HFF-Myc (cell line): ENCODE results near the gene ANKRD13D.

Experiments
- DNase-seq: peaks from one replicate; pipeline ENCODE4 v3.0.0-alpha.2; 2011; ENCODE audit warnings: low read depth; ENCODE audit errors: extremely low read depth
- H3K4me3 ChIP-seq: replicated peaks from 2 replicates; pipeline ENCODE4 v1.5.1; 2011; ENCODE audit warnings: low read depth, mild to moderate bottlenecking, control low read depth, low read length
- CTCF ChIP-seq: IDR thresholded peaks from 2 replicates; pipeline ENCODE4 v1.5.1; 2012; ENCODE audit warnings: mild to moderate bottlenecking, low read depth, low read length, control low read depth; ENCODE audit errors: missing control alignments

The ANKRD13D gene

GRCh38 chr11:67278939-67279588 is 10.0 kb upstream of the ANKRD13D start:
- no peak for DNase-seq
- no peak for TF ChIP-seq CTCF
- H3K4me3 ChIP-seq = no peak overlapping the region

- TF ChIP-seq CTCF = no peak
- H3K4me3 ChIP-seq = no peak overlapping the region
- no peak for DNase-seq
Observed at GRCh38 chr11:67279589-67280340, 9.3 kb upstream of the ANKRD13D start.

GRCh38 chr11:67280341-67280787 is 8.7 kb upstream of the ANKRD13D start:
- H3K4me3 ChIP-seq = no peak overlapping the region
- DNase-seq = no peak
- TF ChIP-seq CTCF = no peak

GRCh38 chr11:67280788-67281551 is 8.1 kb upstream of the ANKRD13D start:
- no peak overlapping the region for H3K4me3 ChIP-seq
- TF ChIP-seq CTCF = no peak
- DNase-seq = no peak

GRCh38 chr11:67281552-67282150 is 7.5 kb upstream of the ANKRD13D start:
- no peak for TF ChIP-seq CTCF
- no peak overlapping the region for H3K4me3 ChIP-seq
- no peak for DNase-seq

GRCh38 chr11:67282155-67282875 is 6.8 kb upstream of the ANKRD13D start:
- no peak for TF ChIP-seq CTCF
- DNase-seq = no peak

More at GRCh38 chr11:67282155-67282875, 6.8 kb upstream of the ANKRD13D start:
- no peak overlapping the region for H3K4me3 ChIP-seq
